ENCODE results near the gene TUBA8.

- TF ChIP-seq, protein P1, sequence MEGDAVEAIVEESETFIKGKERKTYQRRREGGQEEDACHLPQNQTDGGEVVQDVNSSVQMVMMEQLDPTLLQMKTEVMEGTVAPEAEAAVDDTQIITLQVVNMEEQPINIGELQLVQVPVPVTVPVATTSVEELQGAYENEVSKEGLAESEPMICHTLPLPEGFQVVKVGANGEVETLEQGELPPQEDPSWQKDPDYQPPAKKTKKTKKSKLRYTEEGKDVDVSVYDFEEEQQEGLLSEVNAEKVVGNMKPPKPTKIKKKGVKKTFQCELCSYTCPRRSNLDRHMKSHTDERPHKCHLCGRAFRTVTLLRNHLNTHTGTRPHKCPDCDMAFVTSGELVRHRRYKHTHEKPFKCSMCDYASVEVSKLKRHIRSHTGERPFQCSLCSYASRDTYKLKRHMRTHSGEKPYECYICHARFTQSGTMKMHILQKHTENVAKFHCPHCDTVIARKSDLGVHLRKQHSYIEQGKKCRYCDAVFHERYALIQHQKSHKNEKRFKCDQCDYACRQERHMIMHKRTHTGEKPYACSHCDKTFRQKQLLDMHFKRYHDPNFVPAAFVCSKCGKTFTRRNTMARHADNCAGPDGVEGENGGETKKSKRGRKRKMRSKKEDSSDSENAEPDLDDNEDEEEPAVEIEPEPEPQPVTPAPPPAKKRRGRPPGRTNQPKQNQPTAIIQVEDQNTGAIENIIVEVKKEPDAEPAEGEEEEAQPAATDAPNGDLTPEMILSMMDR (IDR thresholded peaks at IDR 0.05) = no peak
- no peak for TF ChIP-seq POLR2A (IDR thresholded peaks at IDR 0.05)
These were observed 26.1 kb downstream of the TUBA8 start for GRCh38 chr22:18136563-18137320.

All from tibial nerve (tissue), 3 donors.